OCI-LY1 (cell line): ENCODE measurements around the gene GRM7.

Experiments used
- EZH2 ChIP-seq: fragments of 200-600 bp; sonication (generic), shearing (Covaris generic); IDR thresholded peaks from 2 replicates; pipeline ENCODE4 v1.8.0; 2017; ENCODE audit warnings: borderline replicate concordance, mixed run types, mild to moderate bottlenecking, antibody characterized with exemption, low read length, moderate library complexity, mixed read lengths
- TF ChIP-seq, protein P1 (sequence below): fragments of 200-600 bp; sonication (generic), shearing (Covaris generic); IDR thresholded peaks from 2 replicates; pipeline ENCODE4 v1.5.1; 2017; ENCODE audit warnings: mild to moderate bottlenecking, antibody characterized with exemption, low read length, moderate library complexity, mixed read lengths

DNA sequence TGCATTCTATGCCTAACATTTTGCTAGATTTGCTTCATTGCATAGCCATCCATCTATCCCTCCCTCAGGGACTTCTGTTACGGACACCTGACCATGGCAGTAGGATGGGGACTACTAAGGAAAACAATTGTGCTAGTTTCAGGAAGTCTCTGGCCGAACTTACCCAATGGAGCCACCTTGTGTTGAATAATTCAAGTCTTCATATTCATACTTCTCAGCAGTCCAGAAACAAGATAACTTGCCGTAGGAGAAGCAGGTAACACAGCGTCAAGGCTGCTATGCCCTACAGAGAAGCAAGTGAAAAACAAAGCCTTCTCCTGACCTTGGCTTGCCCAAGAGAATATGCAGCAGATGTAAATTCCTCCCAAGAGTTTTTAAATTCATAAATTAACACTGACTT is 685.3 kb downstream of the GRM7 start:
- TF ChIP-seq, protein P1, sequence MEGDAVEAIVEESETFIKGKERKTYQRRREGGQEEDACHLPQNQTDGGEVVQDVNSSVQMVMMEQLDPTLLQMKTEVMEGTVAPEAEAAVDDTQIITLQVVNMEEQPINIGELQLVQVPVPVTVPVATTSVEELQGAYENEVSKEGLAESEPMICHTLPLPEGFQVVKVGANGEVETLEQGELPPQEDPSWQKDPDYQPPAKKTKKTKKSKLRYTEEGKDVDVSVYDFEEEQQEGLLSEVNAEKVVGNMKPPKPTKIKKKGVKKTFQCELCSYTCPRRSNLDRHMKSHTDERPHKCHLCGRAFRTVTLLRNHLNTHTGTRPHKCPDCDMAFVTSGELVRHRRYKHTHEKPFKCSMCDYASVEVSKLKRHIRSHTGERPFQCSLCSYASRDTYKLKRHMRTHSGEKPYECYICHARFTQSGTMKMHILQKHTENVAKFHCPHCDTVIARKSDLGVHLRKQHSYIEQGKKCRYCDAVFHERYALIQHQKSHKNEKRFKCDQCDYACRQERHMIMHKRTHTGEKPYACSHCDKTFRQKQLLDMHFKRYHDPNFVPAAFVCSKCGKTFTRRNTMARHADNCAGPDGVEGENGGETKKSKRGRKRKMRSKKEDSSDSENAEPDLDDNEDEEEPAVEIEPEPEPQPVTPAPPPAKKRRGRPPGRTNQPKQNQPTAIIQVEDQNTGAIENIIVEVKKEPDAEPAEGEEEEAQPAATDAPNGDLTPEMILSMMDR, result no peak; the same call in 1 of the 2 replicates
- TF ChIP-seq EZH2, result no peak
